ENCODE data around the gene MSRB1. TPM values are rescaled to one million over a fixed set of nuclear protein-coding genes. Genes with fewer than 3 reads are reported as not detected.
"Not testable (repeated sequence)": the region's sequence is repeated elsewhere in the genome, so short reads cannot be mapped to it uniquely, and the experiment has no call there.

Gene MSRB1
- total RNA-seq, 4 donors from 2014 or later = 5.0 to 43.7 (median 12.4) TPM

DNA sequence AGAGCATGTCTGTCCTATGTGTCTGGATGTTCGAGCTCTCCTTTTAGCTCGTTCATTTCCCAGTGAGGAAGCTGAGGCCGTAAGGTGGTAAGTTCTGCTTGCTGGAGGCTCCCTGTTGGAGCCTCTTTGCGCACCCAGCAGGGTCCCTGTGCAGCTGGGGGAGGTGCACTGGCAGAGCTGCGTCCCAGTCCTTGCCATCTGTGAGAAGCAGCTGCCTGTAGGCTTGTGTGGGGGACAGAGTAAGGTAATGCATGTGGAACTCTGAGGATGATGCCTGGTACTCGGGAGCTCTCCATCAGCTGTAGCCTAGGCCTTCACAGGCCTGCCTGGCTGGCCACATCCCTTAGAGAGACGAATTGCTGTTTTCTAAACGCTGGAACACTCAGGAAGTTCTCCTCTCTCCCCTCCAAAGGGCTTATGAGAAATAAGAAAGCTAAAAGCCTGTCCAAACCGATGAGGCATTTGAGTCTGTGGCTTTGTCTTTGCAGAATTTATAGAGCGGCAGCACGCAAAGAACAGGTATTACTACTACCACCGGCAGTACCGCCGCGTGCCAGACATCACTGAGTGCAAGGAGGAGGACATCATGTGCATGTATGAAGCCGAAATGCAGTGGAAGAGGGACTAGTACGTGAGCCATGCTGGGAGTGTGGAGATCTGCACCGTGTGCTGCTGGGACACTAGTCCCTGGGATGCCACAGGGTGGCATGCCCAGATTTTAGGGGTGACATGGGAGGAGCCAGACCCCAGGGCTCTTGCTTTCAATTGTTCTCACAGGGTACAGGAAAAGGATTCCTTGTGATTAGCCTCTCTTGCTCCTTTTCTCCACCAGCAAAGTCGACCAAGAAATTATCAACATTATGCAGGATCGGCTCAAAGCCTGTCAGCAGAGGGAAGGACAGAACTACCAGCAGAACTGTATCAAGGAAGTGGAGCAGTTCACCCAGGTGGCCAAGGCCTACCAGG is 17.9 kb upstream of the MSRB1 start:
- Histone ChIP-seq H3K27ac (no peak overlapping the region), H3K36me3 (peaks cover 6 to 15% of the 10 kb centered on the region in 2 donors), H3K4me1 (peaks cover 18 to 30% of the 10 kb centered on the region in 2 donors), H3K27me3 (no peaks in the 10 kb centered on the region), H3K4me3 (replicated peaks in 1 of 3) (no peak overlapping the region), H3K9me3 (no peaks in the 10 kb centered on the region)
- TF ChIP-seq, protein P1, sequence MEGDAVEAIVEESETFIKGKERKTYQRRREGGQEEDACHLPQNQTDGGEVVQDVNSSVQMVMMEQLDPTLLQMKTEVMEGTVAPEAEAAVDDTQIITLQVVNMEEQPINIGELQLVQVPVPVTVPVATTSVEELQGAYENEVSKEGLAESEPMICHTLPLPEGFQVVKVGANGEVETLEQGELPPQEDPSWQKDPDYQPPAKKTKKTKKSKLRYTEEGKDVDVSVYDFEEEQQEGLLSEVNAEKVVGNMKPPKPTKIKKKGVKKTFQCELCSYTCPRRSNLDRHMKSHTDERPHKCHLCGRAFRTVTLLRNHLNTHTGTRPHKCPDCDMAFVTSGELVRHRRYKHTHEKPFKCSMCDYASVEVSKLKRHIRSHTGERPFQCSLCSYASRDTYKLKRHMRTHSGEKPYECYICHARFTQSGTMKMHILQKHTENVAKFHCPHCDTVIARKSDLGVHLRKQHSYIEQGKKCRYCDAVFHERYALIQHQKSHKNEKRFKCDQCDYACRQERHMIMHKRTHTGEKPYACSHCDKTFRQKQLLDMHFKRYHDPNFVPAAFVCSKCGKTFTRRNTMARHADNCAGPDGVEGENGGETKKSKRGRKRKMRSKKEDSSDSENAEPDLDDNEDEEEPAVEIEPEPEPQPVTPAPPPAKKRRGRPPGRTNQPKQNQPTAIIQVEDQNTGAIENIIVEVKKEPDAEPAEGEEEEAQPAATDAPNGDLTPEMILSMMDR (IDR thresholded peaks at IDR 0.05) = no peak
- no peak for TF ChIP-seq POLR2A (IDR thresholded peaks at IDR 0.05)
- intact Hi-C loops (cut with DNase I) = no loop called here
- 68 to 69% methylated on average over 20 of the region's 20 CpGs for WGBS, 2 donors
- no peak for DNase-seq

DNA sequence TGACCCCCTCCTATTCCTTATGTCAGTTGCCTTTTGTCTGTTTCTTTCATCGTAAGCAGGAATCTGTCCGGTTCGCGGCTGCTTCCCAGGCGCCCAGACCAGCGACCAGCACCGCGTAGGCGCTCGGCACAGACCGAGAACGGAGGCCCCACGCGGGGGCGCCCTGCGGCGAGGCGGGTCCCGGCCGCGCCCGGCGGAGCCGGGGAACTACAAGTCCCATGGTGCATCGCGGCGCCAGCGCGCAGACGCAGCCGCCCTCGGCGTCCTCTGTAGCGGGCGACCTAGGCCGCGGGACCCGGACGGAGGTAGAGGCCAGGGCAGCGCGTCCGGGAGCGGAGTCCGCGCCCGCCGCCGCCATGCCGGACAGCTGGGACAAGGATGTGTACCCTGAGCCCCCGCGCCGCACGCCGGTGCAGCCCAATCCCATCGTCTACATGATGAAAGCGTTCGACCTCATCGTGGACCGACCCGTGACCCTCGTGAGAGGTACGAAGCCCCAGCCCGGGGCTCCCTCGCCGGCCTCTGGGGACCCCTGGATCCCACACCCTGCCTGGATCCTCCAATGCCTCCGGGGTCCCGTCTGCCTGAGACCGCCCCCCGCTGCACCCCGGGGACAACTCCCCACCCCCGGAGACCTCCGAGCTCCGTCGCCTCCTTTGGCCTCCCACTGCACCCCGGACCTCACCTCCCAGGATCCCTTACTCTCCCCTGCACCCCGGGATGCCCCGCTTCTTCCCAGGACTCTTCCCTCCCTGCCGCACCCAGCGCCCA is 16.5 kb upstream of the MSRB1 start, which contains the start of gene NDUFB10:
Gene NDUFB10, plus strand, starts transcription at position 270 of the 771 bp plus-strand sequence. Its CDS starts 87 bp downstream, at position 357.
- peak within 1 kb of the TSS; percentile 47 to 88 (median 70) for H3K27ac ChIP-seq
- peak within 1 kb of the TSS; percentile 30 to 88 (median 54) for H3K4me3 ChIP-seq (replicated peaks in 1 of 3)
- peak; percentile 90 for DNase-seq
- H3K4me1 ChIP-seq = peaks cover 10 to 26% of the 10 kb centered on the region in 2 donors
- WGBS, 2 donors = 0 to 1% methylated on average over 10 to 14 of the region's 79 CpGs
- peak; percentile 54 to 91 for TF ChIP-seq POLR2A (IDR thresholded peaks at IDR 0.05)
- TF ChIP-seq, protein P1 (IDR thresholded peaks at IDR 0.05) = peak in 5 of 6 experiments; percentile 25 to 73 (median 52)
- H3K9me3 ChIP-seq = no peaks in the 10 kb centered on the region
- H3K36me3 ChIP-seq = peaks cover 6 to 15% of the 10 kb centered on the region in 2 donors
- no peaks in the 10 kb centered on the region for H3K27me3 ChIP-seq
- intact Hi-C loops (cut with DNase I) = no loop called here

DNA sequence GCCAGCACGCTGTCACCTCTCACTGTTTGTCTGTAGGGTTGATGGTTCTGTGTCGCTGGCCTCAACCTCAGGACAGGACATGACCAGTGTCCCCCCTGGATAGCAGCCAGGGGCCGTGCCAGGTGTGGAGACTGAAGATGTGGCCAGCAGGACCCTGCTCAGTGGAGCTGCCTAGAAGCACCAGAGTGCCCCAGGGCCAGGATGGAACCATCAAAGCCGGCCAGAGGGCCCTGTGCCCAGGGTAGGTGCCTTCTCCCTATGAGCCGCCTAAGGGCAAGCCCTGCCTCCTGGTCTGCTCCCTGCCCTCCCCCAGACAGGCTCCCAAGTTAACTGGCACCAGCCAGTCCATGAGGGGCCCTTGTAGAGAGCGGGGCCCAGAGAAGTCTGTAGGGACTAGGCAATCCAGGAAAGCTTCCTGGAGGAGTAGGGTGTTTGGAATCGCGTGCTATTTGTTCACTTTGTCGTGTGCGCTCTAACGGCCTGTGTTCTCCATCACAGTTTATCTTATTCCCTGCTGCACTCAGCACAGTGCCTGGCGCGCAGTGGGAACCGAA is 15.8 kb upstream of the MSRB1 start:
- no peak for DNase-seq
- H3K27ac ChIP-seq = peak overlapping the region in 2 of 3 donors; percentile 70 to 88
- H3K4me1 ChIP-seq = peaks cover 5 to 21% of the 10 kb centered on the region in 2 donors
- TF ChIP-seq, protein P1 (IDR thresholded peaks at IDR 0.05) = no peak
- TF ChIP-seq POLR2A (IDR thresholded peaks at IDR 0.05) = no peak
- H3K4me3 ChIP-seq (replicated peaks in 1 of 3) = peak overlapping the region in 1 of 3 donors; percentile 88
- WGBS, 2 donors = 22 to 32% methylated on average over 10 to 11 of the region's 14 CpGs
- no peaks in the 10 kb centered on the region for H3K9me3 ChIP-seq
- intact Hi-C loops (cut with DNase I) = no loop called here
- no peaks in the 10 kb centered on the region for H3K27me3 ChIP-seq
- peaks cover 6 to 15% of the 10 kb centered on the region in 2 donors for H3K36me3 ChIP-seq

DNA sequence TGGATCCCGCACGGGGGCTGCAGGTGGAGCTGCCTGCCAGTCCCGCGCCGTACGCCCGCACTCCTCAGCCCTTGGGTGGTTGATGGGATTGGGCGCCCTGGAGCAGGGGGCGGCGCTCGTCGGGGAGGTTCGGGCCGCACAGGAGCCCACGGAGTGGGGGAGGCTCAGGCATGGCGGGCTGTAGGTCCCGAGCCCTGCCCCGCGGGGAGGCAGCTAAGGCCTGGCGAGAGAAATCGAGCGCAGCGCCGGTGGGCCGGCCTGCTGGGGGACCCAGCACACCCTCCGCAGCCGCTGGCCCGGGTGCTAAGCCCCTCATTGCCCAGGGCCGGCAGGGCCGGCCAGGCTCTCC is 15.1 kb upstream of the MSRB1 start:
- H3K27me3 ChIP-seq; H3K9me3 ChIP-seq; H3K27ac ChIP-seq; H3K4me3 ChIP-seq (replicated peaks in 1 of 3); intact Hi-C loops (cut with DNase I); DNase-seq: not testable (repeated sequence)
- peaks cover 6 to 15% of the 10 kb centered on the region in 2 donors for H3K36me3 ChIP-seq
- H3K4me1 ChIP-seq = peaks cover 3 to 16% of the 10 kb centered on the region in 2 donors
- 59 to 84% methylated on average over 17 to 25 of the region's 30 CpGs for WGBS, 2 donors

DNA sequence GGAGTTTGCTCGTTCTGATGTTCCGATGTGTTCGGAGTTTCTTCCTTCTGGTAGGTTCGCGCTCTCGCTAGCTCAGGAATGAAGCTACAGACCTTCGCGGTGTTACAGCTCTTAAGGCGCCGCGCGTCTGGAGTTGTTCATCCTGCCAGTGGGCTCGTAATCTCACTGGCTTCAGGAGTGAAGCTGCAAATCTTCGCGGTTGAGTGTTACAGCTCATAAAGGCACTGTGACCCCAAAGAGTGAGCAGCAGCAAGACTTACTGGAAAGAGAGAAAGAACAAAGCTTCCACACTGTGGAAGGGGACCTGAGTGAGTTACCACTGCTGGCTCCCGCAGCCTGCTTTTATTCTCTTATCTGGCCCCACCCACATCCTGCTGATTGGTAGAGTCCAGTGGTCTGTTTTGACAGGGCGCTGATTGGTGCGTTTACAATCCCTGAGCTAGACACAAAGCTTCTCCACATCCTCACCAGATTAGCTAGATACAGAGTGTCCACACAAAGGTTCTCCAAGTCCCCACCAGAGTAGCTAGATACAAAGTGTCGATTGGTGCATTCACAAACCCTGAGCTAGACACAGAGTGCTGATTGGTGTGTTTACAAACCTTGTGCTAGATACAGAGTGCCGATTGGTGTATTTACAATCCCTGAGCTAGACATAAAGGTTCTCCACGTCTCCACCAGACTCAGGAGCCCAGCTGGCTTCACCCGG is 14.6 kb upstream of the MSRB1 start:
- intact Hi-C loops (cut with DNase I); H3K9me3 ChIP-seq; DNase-seq; H3K4me3 ChIP-seq (replicated peaks in 1 of 3); H3K27ac ChIP-seq; H3K27me3 ChIP-seq: not testable (repeated sequence)
- 83 to 86% methylated on average over 17 to 18 of the region's 22 CpGs for WGBS, 2 donors
- peaks cover 6 to 12% of the 10 kb centered on the region in 2 donors for H3K36me3 ChIP-seq
- peaks cover 3 to 11% of the 10 kb centered on the region in 2 donors for H3K4me1 ChIP-seq
